ENCODE measurements around the gene ZBTB45.

DNA sequence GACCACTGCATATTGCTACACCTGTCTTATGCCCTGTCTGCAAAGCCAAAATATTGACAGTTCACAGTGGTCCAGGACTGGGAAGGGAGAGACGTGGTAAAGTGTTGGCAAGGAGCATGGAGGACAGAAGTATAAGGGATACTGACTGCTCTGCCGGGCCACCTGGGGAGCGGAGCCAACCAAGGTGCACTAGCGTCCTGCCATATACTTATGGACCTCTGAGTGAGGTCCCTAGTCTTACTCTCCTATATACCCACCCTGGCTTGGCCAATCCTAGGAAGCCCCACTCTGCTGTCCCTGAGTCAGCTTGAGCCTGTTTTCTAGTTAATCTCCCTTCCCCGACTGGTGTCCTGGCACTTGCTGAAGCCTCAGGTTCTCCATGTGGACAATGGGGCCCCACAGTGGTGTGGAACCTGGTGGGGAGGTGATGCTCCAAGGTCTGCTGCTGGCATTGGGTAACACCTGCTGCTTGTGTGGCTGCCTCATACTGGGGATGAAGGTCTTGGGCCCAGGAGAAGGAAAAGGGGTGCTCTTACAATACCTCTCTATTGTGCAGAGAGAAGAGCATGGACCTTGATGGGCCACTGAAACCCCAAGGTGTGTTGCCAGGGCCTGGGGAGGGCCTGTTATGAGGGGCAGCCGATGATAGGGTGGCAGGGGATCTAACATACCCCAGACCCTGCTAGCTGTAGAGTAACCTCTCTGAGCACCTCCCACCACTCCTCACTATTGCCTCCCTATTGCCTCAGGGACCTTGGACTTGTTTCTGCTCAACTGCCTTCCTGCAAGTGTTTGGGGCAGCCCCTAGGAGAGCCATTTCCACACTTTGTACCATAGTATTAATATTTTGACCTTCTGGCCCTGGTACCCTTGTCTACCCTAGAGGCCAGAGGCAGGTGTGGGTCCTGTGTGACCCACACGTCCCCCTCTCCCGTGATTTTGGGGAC, 17.5 kb upstream of the ZBTB45 start:
- TF ChIP-seq EZH2 (IDR thresholded peaks at IDR 0.05; ENCODE audit: borderline replicate concordance, insufficient read depth, low read length, poor library complexity, severe bottlenecking) = no peak
- TF ChIP-seq, protein P1, sequence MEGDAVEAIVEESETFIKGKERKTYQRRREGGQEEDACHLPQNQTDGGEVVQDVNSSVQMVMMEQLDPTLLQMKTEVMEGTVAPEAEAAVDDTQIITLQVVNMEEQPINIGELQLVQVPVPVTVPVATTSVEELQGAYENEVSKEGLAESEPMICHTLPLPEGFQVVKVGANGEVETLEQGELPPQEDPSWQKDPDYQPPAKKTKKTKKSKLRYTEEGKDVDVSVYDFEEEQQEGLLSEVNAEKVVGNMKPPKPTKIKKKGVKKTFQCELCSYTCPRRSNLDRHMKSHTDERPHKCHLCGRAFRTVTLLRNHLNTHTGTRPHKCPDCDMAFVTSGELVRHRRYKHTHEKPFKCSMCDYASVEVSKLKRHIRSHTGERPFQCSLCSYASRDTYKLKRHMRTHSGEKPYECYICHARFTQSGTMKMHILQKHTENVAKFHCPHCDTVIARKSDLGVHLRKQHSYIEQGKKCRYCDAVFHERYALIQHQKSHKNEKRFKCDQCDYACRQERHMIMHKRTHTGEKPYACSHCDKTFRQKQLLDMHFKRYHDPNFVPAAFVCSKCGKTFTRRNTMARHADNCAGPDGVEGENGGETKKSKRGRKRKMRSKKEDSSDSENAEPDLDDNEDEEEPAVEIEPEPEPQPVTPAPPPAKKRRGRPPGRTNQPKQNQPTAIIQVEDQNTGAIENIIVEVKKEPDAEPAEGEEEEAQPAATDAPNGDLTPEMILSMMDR (IDR thresholded peaks at IDR 0.05; ENCODE audit: poor library complexity, severe bottlenecking) = no peak
- no peak for TF ChIP-seq RAD21 (conservative IDR thresholded peaks at IDR 0.05)
- TF ChIP-seq TAF1 (IDR thresholded peaks at IDR 0.05; ENCODE audit: low read depth) = no peak
- TF ChIP-seq POLR2AphosphoS5 (IDR thresholded peaks at IDR 0.05) = no peak

Measured in neural cell (in vitro differentiated cells).